EH (cell line): ENCODE data around the gene METAP1D.
"Not testable (repeated sequence)": the region's sequence is repeated elsewhere in the genome, so short reads cannot be mapped to it uniquely, and the experiment has no call there.

Experiments
- DNase-seq: peaks from one replicate; pipeline ENCODE4 v3.0.0-alpha.2; 2015; ENCODE audit warnings: low read depth

Gene METAP1D

DNA sequence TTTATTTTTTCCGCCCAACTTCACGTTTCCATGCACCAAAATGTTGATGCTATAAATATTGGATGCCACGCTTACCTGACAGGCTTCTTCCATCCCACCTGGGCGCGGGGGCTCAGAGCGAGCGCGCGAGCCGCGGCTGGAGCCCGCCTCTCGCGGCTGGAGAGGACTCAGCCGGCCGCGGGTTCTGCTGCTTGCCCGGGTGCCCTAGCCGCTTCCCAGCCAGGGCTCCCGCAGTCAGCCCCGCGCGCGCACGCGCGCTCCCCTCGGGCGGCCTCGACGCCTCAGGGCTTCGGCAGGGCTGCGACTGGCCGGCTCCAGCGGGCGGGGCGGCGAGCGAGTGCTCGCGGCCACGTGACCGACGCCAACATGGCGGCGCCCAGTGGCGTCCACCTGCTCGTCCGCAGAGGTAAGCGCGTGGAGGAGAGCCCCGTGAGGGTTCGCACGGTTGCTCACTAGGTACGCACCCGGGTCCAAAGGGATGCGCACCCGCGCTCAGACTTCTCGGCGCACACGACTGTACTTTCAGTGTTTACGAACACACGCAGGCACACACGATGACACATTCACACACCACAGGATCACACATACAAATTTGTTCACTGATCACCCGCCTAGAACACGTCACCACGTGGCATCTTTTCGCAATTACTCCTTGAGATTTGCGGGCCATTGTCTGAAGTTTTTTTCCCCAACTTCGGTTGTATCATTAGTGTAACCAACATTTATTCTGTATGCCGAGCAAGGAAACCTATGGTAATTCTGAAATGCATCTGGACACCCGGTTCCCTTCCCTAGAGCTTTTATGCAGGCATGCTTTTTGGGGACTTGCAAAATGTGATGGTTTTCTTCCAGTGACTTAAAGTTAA is at the start of gene METAP1D:
METAP1D (plus strand) TSS at position 350 of the 866 bp plus-strand sequence; CDS start at position 367, 17 bp downstream.
- DNase-seq: peak; percentile 90

DNA sequence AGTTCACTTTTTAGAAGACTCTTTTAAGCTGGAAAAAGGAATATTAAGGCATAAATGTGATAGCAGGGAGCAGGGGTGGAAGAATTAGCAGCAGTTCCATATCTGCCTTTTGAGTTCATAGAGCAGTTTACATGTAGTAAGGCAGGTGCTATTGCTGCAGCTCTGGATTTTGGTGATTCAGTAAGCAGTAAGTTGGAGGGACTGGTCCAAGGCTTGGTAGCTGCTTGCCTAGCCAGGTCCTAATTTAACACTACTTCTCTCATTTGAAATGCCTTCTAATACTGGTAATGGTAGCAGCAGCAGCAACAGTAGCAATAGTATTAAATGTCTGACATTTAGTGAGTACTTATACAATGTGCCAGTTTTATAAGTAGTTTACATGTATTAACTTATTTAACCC is 47.5 kb upstream of the METAP1D start:
- no peak for DNase-seq

DNA sequence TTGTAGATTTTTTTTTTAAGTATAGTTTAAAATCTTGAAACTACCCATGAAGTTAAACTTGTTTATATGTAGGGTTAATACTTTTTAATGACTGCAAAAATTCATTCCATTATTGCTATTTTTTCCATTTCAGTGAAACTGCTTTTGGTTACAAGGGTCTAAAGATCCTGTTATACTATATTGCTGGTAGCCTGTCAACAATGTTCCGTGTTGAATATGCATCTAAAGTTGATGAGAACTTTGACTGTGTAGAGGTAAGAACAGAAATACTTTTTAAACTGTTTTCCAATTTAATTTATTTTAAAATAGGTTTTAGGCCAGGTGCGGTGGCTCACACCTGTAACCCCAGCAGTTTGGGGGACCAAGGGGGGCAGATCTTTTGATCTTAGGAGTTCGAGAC is 47.0 kb upstream of the METAP1D start:
- DNase-seq: no peak

DNA sequence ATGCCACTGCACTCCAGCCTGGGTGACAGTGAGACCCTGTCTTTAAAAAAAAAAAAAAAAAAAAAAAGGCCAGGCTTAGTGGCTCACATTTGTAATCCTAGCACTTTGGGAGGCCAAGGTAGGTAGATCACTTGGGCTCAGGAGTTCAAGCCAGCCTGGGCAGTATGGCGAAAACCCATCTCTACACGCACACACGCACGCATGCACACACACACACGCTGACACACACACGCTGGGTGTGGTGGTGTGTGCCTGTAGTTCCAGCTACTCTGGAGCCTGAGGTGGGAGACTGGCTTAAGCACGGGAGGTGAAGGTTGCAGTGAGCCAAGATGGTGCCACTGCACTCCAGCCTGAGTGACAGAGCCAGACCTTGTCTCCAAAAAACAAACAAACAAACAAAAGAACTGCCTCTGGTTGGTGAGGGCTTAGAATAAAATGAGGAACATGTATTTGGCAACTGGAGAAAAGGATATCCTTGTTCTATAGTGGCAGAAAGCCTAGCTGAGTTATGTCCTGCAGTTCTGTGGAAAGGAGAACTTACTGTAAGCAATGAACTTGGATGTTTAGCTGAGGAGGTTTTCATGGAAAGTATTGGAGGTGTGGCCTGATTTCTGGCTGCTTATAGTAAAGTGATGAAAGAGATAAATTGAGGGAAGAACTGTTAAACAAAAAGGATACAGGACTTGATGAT is 43.5 kb upstream of the METAP1D start:
- DNase-seq: peak; percentile 4

DNA sequence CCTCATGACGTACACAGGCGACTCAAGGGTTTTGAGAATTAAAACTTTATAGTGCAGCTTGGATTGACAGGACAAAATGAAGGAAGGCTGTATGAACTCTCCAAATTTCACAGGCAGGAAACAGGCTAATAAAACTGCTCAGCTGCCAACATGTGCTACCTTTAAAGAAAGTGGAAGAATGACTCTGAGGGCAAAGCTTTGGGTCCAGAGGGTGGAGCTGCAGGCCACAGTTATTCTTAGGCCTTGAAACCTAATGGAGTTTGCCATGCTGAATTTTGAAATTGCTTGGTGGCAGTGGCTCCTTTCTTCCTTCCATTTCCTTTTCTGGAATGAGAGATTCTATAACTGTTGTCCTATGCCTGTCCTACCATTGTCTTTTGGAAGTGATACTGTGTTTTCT is 42.7 kb upstream of the METAP1D start:
- peak; percentile 43 for DNase-seq

DNA sequence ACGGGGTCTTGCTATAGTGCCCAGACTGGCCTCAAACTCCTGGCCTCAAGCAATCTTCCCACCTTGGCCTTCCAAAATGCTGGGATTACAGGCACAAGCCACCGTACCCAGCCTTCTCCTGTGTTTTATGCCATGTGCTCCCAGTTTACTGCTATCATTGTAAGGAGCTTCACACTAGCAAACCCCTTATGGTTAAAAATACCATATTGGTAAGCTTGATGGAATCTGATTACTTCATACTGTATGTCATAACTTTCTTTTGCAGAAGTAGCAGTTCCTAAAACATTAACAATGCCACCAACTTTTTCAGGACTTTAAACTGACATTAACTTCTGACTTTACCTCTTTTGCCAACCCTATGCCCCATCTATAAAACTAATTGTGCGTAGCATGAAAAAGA is 41.3 kb upstream of the METAP1D start:
- peak; percentile 81 for DNase-seq

DNA sequence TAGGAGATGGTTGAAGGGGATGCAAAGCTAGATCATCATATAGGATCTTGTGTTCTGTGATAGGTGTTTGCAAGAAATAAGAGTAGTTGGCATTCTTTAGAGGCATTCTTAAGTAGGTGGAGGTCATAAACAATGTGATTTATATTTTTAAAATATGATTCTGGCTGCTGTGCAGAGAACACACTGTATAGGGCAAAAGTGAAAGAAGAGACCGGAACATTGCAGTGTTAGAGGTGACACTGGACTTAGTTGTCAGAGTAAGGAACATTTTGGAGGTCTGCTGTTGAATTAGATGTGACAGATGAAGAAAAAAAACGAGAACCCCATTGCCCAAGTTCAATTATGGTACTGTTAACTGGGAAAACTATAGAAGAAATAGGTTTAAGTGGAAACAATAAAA is 39.8 kb upstream of the METAP1D start:
- DNase-seq: no peak

DNA sequence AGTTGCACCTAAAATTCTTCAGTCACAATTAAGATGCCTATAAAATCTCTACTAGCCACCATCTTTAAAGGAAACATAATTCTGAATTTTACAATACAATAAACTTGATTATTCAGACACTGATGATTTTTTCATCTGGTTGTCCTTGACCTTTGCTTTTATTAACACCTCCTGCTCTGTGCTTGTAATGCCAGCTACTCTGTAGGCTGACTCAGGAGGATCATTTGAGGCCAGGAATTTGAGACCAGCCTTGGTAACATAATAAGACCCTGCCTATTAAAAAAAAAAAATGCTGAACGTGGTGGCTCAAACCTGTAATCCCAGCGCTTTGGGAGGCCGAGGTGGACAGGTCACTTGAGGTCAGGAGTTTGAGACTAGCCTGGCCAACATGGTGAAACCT is 39.2 kb upstream of the METAP1D start:
- DNase-seq: no peak

DNA sequence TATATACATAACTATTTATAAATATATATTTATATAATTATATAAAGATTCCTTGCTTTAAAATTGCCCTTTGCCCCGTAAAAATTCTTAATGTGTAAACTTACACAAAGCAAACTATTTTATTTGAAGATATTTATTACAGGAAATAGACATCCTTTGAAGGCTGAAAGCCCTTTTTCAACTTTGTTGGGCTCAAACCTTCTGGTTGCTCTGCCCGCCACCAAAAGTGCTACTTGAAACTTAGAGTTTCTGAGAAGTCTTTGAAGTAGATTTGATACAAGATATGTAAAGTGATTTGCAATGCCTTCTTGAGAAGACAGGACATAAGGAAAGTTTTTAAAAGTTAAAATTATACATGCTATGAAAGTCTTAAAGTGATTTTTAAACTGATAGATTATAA is 36.6 kb upstream of the METAP1D start:
- DNase-seq: no peak

DNA sequence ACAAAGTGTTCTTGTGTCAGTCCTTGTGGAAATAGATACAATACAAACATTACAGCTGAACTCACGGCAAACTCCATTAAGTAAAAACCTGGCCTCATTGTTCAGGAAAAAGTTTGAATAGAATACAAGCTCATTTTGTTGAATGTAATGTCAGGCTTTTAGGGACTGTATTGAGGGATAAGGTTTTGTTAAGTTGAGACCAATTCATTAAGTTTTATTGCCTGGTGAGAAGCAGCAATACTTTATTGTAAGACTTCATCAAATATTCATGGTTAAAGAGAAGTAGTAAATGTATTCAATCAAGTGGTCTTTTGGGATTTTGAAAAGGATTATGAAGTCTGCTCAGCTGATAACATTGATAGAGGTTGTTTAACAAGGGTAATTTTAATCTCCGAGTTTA is 35.4 kb upstream of the METAP1D start:
- no peak for DNase-seq

DNA sequence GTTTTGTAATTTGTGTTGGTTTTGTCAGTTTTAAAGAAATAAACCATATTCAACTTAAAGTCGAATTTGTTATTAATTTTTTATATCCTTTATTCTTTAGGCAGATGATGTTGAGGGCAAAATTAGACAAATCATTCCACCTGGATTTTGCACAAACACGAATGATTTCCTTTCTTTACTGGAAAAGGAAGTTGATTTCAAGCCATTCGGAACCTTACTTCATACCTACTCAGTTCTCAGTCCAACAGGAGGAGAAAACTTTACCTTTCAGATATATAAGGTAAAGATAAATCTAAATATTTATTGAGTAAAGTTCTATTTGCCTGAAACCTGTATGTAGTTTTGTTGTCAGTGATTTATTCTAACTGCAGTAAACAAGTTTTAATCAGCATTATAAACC is 34.5 kb upstream of the METAP1D start:
- no peak for DNase-seq

DNA sequence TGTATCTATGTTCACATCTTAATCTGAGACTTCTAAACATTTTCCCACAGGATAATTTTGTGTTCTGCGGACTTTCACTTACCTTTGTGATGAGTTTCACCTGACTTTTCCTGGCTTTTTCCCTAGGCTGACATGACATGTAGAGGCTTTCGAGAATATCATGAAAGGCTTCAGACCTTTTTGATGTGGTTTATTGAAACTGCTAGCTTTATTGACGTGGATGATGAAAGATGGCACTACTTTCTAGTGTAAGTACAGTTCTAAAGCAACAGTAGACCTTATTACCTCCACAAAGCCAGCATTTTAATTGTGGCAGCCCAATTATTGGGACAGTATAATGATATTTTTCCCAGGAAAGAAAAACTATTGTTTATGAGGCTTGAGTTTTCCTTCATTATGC is 34.1 kb upstream of the METAP1D start:
- no peak for DNase-seq

DNA sequence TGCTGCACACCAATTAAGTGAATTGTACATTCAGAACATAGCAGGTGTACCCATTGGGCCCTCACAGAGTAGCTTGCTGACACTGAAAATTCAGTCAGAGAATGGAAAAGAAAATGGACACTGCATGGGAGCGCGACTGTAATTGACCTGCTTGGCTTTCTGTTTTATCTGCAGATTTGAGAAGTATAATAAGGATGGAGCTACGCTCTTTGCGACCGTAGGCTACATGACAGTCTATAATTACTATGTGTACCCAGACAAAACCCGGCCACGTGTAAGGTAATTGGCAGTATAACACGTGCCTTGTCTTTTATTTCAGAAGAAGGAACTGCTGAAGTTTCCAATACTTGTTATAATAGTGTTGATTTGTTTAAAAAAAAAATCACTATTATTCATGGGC is 33.5 kb upstream of the METAP1D start:
- no peak for DNase-seq

DNA sequence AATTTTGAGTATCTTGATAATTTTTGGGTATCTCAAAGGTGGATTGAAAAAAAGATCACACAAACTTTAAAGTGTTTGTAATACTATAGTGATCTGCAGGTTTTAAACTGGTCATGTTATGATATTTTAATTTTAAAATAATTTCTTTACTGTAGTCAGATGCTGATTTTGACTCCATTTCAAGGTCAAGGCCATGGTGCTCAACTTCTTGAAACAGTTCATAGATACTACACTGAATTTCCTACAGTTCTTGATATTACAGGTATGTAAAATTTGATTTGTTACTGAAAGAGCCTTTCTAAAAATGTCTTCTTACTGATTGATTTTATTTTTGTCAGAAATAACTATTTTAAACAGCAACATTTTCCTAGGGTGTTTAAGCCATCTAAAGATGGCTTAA is 33.1 kb upstream of the METAP1D start:
- DNase-seq: no peak

DNA sequence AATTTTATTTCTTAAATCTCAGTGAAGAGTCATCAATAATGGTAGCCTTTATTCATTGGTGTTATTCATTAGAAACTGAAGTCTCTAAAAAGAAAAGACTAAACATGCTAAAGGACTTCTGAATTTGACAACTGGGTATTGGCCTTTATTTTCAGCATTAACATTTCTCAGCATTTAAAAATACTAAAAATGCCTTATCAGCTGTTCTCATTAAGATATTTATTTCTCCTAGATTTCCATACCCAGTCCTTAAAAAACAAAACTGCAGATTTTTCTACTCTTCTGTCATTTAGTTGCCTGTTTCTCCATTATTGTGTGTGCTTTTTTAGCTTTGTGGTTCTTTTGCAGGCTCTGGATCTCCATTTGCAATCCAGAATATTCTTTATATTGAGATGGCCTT is 31.2 kb upstream of the METAP1D start:
- no peak for DNase-seq

DNA sequence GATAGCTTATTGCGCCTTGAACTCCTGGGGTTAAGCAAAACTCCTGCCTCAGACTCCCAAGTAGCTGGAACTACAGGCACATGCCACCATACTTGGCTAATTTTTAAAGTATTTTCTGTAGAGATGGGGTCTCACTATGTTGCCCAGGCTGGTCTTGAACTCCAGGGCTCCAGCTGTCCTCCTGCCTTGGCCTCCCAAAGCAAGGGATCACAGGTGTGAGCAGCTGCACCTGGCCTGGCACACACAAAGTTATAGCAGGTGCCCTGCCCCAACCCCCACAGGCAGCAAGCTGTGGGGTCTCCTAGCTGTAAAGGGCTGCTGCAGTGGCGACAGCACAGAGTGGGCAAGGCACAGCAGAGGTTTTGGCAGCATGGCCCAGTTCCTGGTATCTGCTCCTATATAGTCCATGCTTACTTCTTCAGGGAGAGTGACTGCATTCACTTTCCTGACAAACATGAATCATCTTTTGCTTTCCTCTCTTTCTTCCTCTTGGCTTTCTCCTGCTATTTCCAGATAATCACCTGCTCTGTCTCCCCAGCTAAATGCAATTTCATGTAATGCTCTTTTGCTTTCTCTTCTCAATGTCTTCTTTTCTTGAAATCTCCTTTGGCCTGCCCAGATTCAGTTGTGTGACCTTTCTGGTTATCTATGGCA is 27.3 kb upstream of the METAP1D start:
- no peak for DNase-seq

DNA sequence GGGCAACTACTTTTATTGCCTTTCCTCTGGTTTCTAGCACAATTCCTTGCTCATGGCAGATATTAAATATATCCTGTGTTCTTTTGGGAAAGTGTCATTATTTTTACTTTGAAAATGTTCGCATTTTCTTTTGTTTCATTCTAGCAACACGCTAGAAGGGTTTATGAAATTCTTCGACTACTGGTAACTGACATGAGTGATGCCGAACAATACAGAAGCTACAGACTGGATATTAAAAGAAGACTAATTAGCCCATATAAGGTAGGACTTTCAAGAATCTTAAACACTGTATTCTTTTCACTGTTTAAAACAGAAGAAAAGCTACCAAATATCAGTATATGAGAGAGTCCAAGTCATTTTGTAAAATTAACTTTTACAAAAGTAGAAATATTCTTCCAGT is 20.6 kb upstream of the METAP1D start:
- no peak for DNase-seq

DNA sequence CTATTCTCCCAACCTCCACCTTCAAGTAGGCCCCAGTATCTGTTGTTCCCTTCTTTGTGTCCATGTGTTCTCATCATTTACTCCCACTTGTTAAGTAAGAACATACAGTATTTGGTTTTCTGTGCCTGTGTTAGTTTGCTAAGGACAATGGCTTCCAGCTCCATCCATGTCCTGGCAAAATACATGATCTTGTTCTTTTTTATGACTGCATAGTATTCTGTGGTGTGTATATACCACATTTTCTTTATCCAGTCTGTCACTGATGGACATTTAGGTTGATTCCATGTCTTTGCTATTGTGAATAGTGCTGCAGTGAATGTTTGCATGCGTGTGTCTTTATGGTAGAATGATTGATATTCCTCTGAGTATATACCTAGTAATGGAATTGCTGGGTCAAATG is 15.8 kb upstream of the METAP1D start:
- not testable (repeated sequence) for DNase-seq

DNA sequence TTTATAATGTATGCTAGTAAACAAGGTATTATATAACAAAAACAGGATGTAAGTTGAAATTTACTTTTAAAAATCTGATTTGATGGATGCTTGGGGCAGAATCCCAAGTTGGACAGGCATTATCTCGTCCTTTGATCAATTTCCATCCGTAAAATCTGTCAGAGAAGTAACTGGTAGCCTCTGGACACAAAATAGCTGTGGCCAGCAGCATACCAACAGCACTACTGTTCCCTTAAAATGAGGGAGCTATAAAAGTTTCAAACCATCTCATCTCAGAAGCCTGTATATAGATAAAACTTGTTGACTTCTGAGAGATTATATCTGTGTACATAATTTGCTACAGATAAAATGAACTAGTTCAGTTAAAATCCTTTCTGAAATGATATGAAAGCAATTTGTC is 14.7 kb upstream of the METAP1D start:
- DNase-seq: peak; percentile 81

DNA sequence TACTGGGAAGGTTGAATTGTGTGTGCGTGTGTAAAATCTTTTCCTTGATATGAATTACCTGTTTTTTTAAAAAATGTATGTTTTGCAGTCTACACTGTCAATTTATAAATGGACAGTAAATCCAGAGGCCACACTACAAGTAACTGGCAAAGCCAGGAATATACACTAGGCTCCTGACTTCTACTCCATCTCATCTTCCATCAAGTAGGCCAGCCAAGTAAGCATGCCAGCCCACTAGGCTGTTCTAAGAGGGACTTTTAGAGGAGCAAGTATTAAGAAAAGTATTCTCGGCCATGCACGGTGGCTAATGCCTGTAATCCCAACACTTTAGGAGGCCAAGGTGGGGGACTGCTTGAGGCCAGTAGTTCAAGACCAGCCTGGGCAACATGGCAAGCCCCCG is 13.0 kb upstream of the METAP1D start:
- DNase-seq: no peak

DNA sequence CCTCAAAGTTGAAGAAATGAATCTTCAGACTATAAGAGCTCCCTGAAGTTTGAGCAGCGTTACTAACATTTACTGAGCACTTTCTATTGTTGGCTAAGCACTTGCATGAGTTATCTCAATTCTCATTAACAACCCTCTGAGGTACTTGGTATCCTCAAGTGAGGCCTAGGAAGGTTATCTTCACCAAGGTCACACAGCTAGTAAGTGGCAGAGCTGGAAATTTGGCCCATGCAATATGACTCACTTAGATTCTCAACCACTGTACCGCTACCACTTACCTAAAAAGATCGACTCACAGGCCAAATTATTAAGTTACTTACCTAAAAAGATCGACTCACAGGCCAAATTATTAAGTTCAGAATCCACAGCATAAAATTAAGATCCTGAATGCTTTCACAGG is 8.7 kb upstream of the METAP1D start:
- DNase-seq: no peak

DNA sequence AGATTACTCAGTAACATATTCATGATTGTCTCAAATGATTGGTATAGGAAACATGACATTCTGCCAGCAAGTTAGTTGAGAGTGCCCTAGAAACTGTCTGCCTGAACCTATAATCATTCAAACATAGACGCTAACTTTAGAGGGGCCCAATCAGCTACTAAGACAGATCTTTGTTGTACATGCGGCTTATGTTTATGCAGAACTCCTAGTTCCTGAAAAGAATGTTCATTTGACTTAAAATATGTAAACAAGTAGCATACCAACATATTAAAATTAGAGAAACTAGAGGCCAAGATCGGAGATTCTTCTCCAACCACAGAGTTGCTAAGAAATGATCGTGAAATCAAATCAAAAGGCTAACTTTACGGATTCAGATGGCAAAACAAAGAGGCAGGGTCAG is 4.2 kb upstream of the METAP1D start:
- peak; percentile 30 for DNase-seq

DNA sequence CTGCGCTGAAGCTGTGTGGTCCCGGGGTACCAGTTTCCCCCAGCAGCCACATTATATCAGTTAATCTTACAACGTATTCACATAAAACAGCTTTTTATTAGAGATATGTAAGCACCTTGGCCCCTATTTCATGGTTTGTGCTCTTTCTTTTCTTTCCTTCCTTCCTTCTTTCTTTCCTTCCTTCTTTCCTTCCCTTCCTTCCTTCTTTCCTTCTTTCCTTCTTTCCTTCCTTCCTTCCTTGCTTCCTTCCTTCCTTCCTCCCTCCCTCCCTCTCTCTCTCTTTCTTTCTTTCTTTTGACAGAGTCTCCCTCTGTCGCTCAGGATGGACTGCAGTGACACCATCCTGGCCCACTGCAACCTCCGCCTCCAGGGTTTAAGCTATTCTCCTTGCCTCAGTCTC is 3.7 kb upstream of the METAP1D start:
- DNase-seq: no peak
